H9 (cell line): ENCODE measurements around the gene CERCAM. TPM values are rescaled to one million over a fixed set of nuclear protein-coding genes. Genes with fewer than 3 reads are reported as not detected.

Experiments used
- DNase-seq: peaks from one replicate; pipeline ENCODE4 v3.0.0-alpha.2; 2017
- H2AFZ ChIP-seq: one replicate; pipeline ENCODE4 v1.6.1; 2013; ENCODE audit warnings: mild to moderate bottlenecking, low read length, control low read depth, moderate library complexity
- H2AK5ac ChIP-seq: 2 replicates; pipeline ENCODE4 v1.6.1; 2013; ENCODE audit warnings: low read length, control low read depth, mixed read lengths; ENCODE audit not compliant: insufficient read length
- H2BK120ac ChIP-seq: one replicate; pipeline ENCODE4 v1.6.1; 2013; ENCODE audit warnings: low read depth, mild to moderate bottlenecking, low read length, control low read depth, inconsistent platforms; ENCODE audit not compliant: poor library complexity, severe bottlenecking
- H2BK12ac ChIP-seq: 2 replicates; pipeline ENCODE4 v1.6.1; 2013; ENCODE audit warnings: low read length, control low read depth, mixed read lengths, low read depth; ENCODE audit not compliant: insufficient read length
- H2BK15ac ChIP-seq: 2 replicates; pipeline ENCODE4 v1.6.1; 2013; ENCODE audit warnings: low read depth, low read length, control low read depth
- H2BK20ac ChIP-seq: one replicate; pipeline ENCODE4 v1.6.1; 2013; ENCODE audit warnings: low read depth, mild to moderate bottlenecking, low read length, control low read depth, inconsistent platforms; ENCODE audit not compliant: poor library complexity, severe bottlenecking
- H2BK5ac ChIP-seq: 2 replicates; pipeline ENCODE4 v1.6.1; 2013; ENCODE audit warnings: low read length, control low read depth, mixed read lengths; ENCODE audit not compliant: insufficient read length
- H3K14ac ChIP-seq: 2 replicates; pipeline ENCODE4 v1.6.1; 2013; ENCODE audit warnings: low read length, control low read depth; ENCODE audit not compliant: insufficient read depth
- H3K18ac ChIP-seq: 2 replicates; pipeline ENCODE4 v1.6.1; 2013; ENCODE audit warnings: low read depth, mild to moderate bottlenecking, mixed read lengths, low read length, control low read depth; ENCODE audit not compliant: insufficient read length
- H3K23ac ChIP-seq: 2 replicates; pipeline ENCODE4 v1.6.1; 2013; ENCODE audit warnings: low read length, control low read depth, mixed read lengths, low read depth; ENCODE audit not compliant: insufficient read length
- H3K23me2 ChIP-seq: 2 replicates; pipeline ENCODE4 v1.6.1; 2013; ENCODE audit warnings: low read depth, mild to moderate bottlenecking, mixed read lengths, low read length, control low read depth; ENCODE audit not compliant: insufficient read length, poor library complexity, severe bottlenecking
- H3K27ac ChIP-seq: 2 replicates; pipeline ENCODE4 v1.5.1; 2013; ENCODE audit warnings: low read length, control low read depth, mixed read lengths, low read depth; ENCODE audit not compliant: insufficient read length
- H3K27me3 ChIP-seq: 2 replicates; pipeline ENCODE4 v1.6.1; 2013; ENCODE audit warnings: low read length, control low read depth, inconsistent platforms; ENCODE audit not compliant: insufficient read depth
- H3K4ac ChIP-seq: 2 replicates; pipeline ENCODE4 v1.6.1; 2013; ENCODE audit warnings: low read depth, mild to moderate bottlenecking, control low read depth, inconsistent platforms, low read length, moderate library complexity
- H3K4me1 ChIP-seq: 2 replicates; pipeline ENCODE4 v1.6.1; 2013; ENCODE audit warnings: low read length, control low read depth, inconsistent platforms; ENCODE audit not compliant: insufficient read depth
- H3K4me2 ChIP-seq: 2 replicates; pipeline ENCODE4 v1.6.1; 2013; ENCODE audit warnings: low read length, control low read depth, mixed read lengths; ENCODE audit not compliant: insufficient read length, insufficient read depth
- H3K56ac ChIP-seq: 2 replicates; pipeline ENCODE4 v1.6.1; 2013; ENCODE audit warnings: low read depth, mild to moderate bottlenecking, mixed read lengths, low read length, control low read depth; ENCODE audit not compliant: insufficient read length
- H3K79me1 ChIP-seq: 2 replicates; pipeline ENCODE4 v1.6.1; 2013; ENCODE audit warnings: low read depth, mild to moderate bottlenecking, moderate library complexity, low read length, control low read depth, inconsistent platforms; ENCODE audit not compliant: insufficient read depth, poor library complexity, severe bottlenecking
- H3K79me2 ChIP-seq: 2 replicates; pipeline ENCODE4 v1.6.1; 2013; ENCODE audit warnings: low read length, control low read depth, inconsistent platforms; ENCODE audit not compliant: insufficient read depth
- H3K9ac ChIP-seq: 2 replicates; pipeline ENCODE4 v1.6.1; 2013; ENCODE audit warnings: low read length, control low read depth, mixed read lengths; ENCODE audit not compliant: insufficient read length; ENCODE audit errors: extremely low read depth
- H3K9me3 ChIP-seq: one replicate; pipeline ENCODE4 v1.6.1; 2013; ENCODE audit warnings: low read depth, low read length, inconsistent platforms; ENCODE audit not compliant: control insufficient read depth
- H3T11ph ChIP-seq: one replicate; pipeline ENCODE4 v1.6.1; 2013; ENCODE audit warnings: mild to moderate bottlenecking, low read length, control low read depth, inconsistent platforms
- H4K20me1 ChIP-seq: one replicate; pipeline ENCODE4 v1.6.1; 2013; ENCODE audit not compliant: control insufficient read depth, insufficient read length, insufficient read depth
- H4K5ac ChIP-seq: 2 replicates; pipeline ENCODE4 v1.6.1; 2013; ENCODE audit warnings: low read depth, mild to moderate bottlenecking, mixed read lengths, low read length, control low read depth; ENCODE audit not compliant: insufficient read length
- H4K8ac ChIP-seq: replicated peaks from 2 replicates; pipeline ENCODE4 v1.6.1; 2013; ENCODE audit warnings: low read length, control low read depth, mixed read lengths, low read depth; ENCODE audit not compliant: insufficient read length
- H4K91ac ChIP-seq: 2 replicates; pipeline ENCODE4 v1.6.1; 2013; ENCODE audit warnings: low read depth, mild to moderate bottlenecking, moderate library complexity, mixed read lengths, low read length, control low read depth; ENCODE audit not compliant: insufficient read length
- H3K27ac Mint-ChIP-seq, 3 experiments: 2 replicates in 2 of 3; 3 replicates in 1 of 3; pipeline ENCODE4 v1.8.0; 2020 to 2021; ENCODE audit warnings: mixed read lengths in 3 of 3, mild to moderate bottlenecking in 1 of 3, moderate library complexity in 1 of 3
- H3K27me3 Mint-ChIP-seq: 2 replicates; pipeline ENCODE4 v1.8.0; 2021; ENCODE audit warnings: low read depth, mild to moderate bottlenecking, moderate library complexity, mixed read lengths
- H3K36me3 Mint-ChIP-seq, 3 experiments: 2 replicates in 2 of 3; 3 replicates in 1 of 3; pipeline ENCODE4 v1.8.0; 2020 to 2021; ENCODE audit warnings: low read depth in 3 of 3, mixed read lengths in 3 of 3; ENCODE audit not compliant: insufficient read depth in 1 of 3
- H3K4me1 Mint-ChIP-seq, 2 experiments: 2 replicates each; pipeline ENCODE4 v1.8.0; 2020; ENCODE audit warnings: mixed read lengths in 2 of 2
- H3K4me3 Mint-ChIP-seq, 2 experiments: 2 replicates in 1 of 2; 3 replicates in 1 of 2; pipeline ENCODE4 v1.8.0; 2020 to 2021; ENCODE audit warnings: mild to moderate bottlenecking in 2 of 2, mixed read lengths in 2 of 2, moderate library complexity in 1 of 2
- H3K9me3 Mint-ChIP-seq, 2 experiments: 2 replicates in 1 of 2; 3 replicates in 1 of 2; pipeline ENCODE4 v1.8.0; 2020; ENCODE audit warnings: mild to moderate bottlenecking in 2 of 2, mixed read lengths in 2 of 2, moderate library complexity in 1 of 2
- whole genome bisulfite sequencing: extraction: QIAGEN DNeasy Blood & Tissue Kit; methylation state at CpG from one replicate; pipeline ENCODE4 v1.1.7; 2013; ENCODE audit warnings: missing lambda C conversion rate, low lambda C conversion rate, mixed read lengths; ENCODE audit not compliant: insufficient read length; ENCODE audit errors: extremely low coverage; 5-methylcytosine and 5-hydroxymethylcytosine counted together
- total RNA-seq: library from RNA; stranded (reverse); gene quantifications from 2 replicates; pipeline ENCODE4 v1.2.1, GENCODE V29; 2021
- TF ChIP-seq, protein P1 (sequence below): fragments of 200-600 bp; sonication (generic); conservative IDR thresholded peaks from 3 replicates; pipeline ENCODE4 v1.8.0; 2021; ENCODE audit warnings: antibody characterized with exemption, mild to moderate bottlenecking

CERCAM gene
- total RNA-seq, 1 experiment from 2014 or later: 5.4 TPM

DNA sequence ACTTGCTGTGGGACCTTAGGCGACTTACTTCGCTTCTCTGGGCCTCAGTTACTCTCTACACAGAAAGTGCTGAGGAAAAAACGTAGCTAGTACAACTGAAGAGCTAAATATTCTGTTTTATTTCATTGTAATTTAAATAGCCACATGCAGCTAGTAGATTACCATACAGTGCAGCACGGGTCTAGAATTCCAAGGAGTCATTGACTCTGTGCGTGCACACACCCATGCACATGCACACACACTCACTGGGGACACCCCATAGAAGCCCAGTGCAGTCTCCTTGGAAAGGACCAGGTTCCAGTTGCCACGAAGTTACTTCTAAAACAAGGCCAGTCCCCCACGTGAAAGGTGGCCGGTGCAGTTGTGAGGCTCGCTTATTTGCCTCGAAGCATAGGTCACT is 32.5 kb upstream of the CERCAM start:
- Histone ChIP-seq H4K91ac (no peak overlapping the region), H2BK120ac (no peak overlapping the region), H2BK12ac (no peak overlapping the region), H3K4me1 (peaks cover 15% of the 10 kb centered on the region; the same call in 1 of the 2 replicates), H3K14ac (no peak overlapping the region), H4K5ac (no peak overlapping the region), H4K8ac (no peak overlapping the region), H3K27me3 (peaks cover 49% of the 10 kb centered on the region), H2AFZ (no peak overlapping the region), H2AK5ac (no peak overlapping the region), H3K27ac (no peak overlapping the region), H2BK5ac (no peak overlapping the region), H3K9me3 (no peaks in the 10 kb centered on the region), H3K79me2 (no peaks in the 10 kb centered on the region), H3K23ac (no peak overlapping the region), H2BK20ac (no peak overlapping the region), H3K4me2 (no peak overlapping the region), H3T11ph (no peak overlapping the region), H3K18ac (no peak overlapping the region), H4K20me1 (no peaks in the 10 kb centered on the region), H3K4ac (no peak overlapping the region), H3K56ac (no peak overlapping the region), H3K23me2 (peaks cover 6% of the 10 kb centered on the region), H3K9ac (no peak overlapping the region), H2BK15ac (no peak overlapping the region), H3K79me1 (no peaks in the 10 kb centered on the region)
- H3K4me1 Mint-ChIP-seq: peaks cover 31 to 62% of the 10 kb centered on the region in 2 experiments
- peaks cover 16 to 42% (median 25%) of the 10 kb centered on the region in 3 experiments for H3K36me3 Mint-ChIP-seq
- no peak overlapping the region for H3K27ac Mint-ChIP-seq
- DNase-seq: no peak
- TF ChIP-seq, protein P1, sequence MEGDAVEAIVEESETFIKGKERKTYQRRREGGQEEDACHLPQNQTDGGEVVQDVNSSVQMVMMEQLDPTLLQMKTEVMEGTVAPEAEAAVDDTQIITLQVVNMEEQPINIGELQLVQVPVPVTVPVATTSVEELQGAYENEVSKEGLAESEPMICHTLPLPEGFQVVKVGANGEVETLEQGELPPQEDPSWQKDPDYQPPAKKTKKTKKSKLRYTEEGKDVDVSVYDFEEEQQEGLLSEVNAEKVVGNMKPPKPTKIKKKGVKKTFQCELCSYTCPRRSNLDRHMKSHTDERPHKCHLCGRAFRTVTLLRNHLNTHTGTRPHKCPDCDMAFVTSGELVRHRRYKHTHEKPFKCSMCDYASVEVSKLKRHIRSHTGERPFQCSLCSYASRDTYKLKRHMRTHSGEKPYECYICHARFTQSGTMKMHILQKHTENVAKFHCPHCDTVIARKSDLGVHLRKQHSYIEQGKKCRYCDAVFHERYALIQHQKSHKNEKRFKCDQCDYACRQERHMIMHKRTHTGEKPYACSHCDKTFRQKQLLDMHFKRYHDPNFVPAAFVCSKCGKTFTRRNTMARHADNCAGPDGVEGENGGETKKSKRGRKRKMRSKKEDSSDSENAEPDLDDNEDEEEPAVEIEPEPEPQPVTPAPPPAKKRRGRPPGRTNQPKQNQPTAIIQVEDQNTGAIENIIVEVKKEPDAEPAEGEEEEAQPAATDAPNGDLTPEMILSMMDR: no peak
- no peak overlapping the region for H3K4me3 Mint-ChIP-seq
- WGBS: no CpG with 5 or more reads among the region's 10 CpGs
- H3K9me3 Mint-ChIP-seq: peaks cover 0 to 3% of the 10 kb centered on the region in 2 experiments; a peak in 1 of 5 replicates
- peaks cover 97% of the 10 kb centered on the region for H3K27me3 Mint-ChIP-seq
